NK-92 (cell line): ENCODE data around the gene PRKAG2.
"Not testable (repeated sequence)": the region's sequence is repeated elsewhere in the genome, so short reads cannot be mapped to it uniquely, and the experiment has no call there.

Experiments used
- DNase-seq: peaks from one replicate; lab custom pipeline; 2025; ENCODE audit not compliant: unreplicated experiment; lab: John Stamatoyannopoulos, UW

Gene PRKAG2

DNA sequence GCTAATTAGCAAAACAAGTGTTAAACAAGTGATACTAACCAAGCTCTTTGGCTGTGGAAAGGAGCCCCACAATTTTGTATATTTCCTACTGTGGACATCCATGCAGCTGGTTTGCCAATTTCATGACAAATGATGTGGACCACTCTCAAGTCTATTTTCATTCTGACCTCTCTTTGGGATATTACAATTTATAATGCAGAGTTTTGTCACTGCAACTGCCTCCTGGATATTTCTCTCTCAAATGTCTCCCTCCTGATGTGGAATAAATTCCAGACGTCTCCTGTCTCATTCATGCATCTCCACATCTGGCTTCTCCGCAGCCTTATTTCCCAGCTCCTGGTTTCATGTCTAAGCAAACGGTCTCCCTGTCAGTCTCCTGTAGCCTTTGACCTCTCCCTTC, 276.6 kb downstream of the PRKAG2 start:
- DNase-seq, result no peak

- no peak for DNase-seq
These were observed 277.3 kb downstream of the PRKAG2 start for GRCh38 chr7:151599401-151600227.

DNA sequence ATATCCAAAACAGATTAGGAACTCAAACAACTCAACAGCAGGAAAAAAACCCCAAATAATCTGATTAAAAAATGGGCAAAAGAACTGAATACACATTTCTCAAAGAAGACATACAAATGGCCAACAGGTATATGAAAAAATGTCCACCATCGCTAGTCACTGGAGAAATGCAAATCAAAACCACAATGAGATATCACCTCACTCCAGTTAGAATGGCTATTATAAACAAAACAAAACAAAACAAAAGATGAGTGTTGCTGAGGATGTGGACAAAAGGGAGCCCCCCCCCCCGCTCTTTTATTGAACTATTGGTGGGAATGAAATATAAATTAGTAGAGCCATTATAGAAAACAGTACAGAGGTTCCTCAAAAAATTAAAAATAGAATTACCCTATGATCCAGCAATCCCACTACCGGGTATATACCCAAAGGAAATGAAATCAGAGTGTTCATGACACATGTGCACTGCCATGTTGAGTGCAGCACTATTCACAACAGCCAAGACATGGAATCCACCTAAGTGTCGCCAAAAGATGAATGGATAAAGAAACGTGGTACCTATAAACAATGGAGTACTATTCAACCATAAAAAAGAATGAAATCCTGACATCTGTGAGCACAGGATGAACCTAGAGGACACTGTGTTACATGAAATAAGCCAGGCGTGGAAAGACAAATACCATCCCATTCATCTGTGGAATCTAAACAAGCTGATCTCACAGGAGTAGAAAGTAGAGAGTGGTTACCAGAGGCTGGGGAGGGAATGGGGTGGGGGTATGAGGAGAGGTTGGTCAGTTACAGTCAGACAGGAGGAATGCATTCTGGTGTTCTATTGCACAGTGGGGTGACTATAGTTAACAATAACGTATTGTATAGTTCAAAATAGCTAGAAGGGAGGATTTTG, 279.1 kb downstream of the PRKAG2 start:
- DNase-seq, result no peak

GRCh38 chr7:151595702-151596350, 281.1 kb downstream of the PRKAG2 start:
- no peak for DNase-seq

GRCh38 chr7:151592868-151593486, 283.9 kb downstream of the PRKAG2 start:
- DNase-seq, result no peak

- no peak for DNase-seq
These were observed 284.6 kb downstream of the PRKAG2 start for GRCh38 chr7:151592330-151592729.

DNA sequence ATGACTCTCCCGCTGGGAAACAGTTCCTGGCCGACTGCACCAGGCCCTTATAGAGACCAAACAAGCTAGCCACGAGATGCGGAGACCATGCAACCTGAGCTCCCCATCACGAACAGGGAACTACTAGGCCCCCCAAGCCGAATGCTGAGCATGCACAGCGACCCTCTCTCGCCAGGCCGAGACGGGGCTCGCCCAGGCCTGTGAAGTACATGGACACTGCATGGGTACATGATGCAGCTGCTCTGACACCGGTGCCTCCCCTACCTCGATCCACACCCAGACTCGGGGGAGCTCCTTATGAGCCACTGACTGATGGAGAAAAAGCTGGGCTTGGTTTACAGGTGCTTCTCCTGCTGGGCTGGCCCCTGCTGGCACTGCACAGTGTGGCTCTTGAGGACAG, 285.0 kb downstream of the PRKAG2 start:
- DNase-seq, result no peak

DNA sequence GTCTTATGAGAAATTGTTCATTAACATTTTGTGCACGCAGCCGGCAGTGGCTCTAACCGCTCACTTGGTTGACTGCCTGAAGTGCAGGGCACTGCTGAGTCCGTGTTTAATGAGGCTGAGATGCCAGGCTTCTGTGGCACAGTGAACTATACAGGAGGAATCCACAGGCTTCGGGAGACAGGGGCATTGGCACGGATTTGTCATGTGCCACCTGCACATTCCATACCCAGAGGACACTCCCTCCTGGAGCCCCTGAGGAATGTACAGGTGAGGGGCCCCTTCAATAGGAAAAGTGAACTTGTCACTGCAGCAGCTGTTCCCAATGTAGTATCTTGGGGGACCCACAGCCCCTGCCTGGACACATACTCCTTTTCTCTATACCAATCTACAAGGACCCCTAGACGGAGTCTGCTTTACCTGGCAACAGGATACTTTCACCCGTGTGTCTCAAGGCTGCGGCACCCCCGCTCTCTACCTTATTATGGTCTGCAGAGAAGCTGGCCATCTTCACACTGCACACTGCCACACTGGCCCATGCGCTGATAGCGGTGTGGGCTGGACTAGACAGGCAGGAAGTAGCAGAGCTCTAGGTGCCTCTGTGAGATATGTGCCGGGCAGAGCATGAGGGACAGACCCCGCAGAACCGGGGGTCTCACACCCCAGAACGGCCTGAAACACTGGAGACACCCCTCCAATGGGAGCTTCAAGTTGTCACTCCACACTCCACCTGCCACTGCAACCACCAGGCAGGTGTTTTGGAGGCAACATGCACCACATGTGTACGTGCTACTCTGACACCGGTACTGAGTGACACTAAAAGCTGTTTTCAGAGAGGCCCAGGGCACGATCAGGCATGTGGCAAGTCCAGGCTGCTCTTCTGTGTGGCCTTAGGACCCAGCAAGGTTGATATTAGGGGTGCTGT, 285.8 kb downstream of the PRKAG2 start:
- DNase-seq, result no peak

DNA sequence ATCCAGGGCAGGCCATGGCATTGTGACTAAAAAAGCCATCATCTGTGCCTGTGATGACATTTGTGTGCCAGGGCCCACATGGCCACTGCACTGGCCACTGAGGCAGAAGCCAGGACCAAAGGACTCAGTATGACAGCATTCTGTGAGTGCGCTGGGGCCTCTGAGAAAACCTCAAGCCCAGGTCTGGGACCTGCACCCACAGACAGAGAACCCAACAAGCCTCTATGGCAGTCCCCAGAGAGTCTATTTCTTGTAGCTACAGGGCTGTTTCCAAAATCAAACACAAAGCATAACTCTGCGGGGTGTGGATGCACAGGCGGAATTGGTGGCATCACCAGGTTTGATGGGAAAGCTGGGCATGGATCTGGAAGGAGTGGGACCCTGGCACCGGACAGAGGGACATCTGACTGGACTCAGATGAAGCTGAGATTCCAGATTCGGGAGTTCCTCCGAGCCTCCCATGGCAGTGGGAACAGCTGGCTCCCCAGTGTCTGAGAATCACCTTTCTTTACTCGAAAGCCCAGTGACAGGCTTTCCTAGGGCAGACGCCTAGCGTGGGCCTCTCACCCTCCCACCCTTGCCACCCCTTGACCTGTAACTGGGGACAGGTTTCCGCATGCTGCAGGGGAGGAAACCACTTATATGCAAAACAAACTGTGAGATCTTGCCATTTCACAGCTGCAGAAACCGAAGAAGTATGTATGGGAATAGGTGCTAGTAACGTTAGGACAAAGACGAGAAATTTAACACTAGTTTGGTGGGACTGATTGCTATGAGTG, 286.7 kb downstream of the PRKAG2 start:
- no peak for DNase-seq

GRCh38 chr7:151588982-151589381, 287.9 kb downstream of the PRKAG2 start:
- DNase-seq, result no peak

DNA sequence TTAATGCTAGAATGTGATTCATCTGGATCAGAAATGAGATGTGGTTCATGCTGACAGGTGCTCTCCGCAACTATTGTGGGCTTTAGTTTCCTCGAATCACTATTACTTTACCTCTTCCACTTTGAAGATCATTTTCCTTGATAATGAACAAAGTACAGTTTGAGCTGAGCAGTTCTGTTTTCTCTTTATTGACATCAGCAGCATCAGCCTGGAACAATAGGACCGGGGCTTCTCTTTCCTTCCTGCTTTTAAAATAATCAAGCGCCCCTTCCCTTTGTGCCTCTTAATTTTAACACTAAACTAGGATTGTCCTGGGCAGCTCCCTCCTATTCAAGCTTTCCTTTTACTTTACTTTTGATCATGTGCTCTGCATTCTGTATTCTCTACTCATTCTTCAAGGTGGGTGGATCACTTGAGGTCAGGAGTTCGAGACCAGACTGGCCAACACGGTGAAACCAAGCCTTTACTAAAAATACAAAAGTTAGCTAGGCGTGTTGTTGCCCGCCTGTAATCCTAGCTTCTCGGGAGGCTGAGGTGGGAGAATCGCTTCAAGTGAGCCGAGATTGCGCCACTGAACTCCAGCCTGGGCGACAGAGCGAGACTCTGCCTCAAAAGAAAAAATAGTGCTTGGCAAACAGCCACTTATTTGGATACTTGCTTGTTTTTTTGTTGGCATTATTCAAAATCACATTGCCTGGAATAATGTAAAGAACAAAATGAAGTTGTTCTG, 290.2 kb downstream of the PRKAG2 start:
- DNase-seq, result no peak

DNA sequence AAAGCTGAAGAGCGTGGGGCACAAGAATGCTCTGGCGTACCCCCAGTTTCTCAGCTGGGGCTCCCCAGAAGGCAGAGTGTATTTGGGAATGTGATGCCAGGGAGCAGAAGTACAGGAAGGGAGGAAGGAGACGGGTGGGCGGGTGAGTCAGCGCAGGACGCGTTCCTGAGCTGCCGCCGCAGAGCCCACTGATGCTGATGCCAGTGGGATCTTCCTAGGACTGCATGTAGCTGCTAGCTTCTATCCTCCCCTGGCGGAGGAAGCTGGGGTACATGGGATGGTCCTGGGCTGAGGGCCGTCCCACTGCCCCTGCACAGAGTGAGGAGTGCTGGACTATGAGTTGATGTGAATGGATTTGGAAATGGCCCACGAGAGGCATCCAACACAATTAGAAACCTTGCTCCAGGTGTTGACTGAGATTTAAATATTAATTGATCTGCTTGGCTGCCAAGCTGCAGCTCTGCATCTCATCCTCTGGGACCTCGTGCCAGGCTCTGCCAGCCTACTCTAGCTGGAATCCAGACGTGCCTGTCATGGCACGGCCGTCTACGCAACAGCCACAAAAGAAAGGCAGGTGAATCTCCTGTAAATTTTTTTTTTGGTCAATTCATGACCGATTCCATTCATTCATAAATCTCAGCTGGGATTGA, 291.0 kb downstream of the PRKAG2 start:
- no peak for DNase-seq

GRCh38 chr7:151581741-151582140, 295.2 kb downstream of the PRKAG2 start:
- no peak for DNase-seq

- no peak for DNase-seq
These were observed 297.3 kb downstream of the PRKAG2 start for GRCh38 chr7:151579644-151580043.

DNA sequence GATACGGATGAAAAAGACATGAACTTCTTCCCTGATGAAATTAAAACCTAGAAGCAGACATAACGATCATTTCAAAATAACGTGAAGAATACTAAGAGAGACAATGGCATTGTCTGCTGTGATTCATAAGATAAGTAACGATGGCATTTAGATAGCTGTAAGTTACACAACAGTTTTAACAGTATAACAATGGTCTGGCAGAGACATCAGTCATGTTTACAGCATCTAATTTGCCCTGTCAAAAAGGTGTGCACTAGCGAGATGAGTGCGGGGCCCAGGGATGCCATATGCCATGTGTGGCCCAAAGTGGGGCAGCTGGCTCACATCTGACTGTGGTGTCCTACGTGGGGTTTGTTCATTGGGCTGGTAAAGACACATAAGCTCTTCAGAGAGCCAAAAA, 301.5 kb downstream of the PRKAG2 start:
- DNase-seq, result no peak

DNA sequence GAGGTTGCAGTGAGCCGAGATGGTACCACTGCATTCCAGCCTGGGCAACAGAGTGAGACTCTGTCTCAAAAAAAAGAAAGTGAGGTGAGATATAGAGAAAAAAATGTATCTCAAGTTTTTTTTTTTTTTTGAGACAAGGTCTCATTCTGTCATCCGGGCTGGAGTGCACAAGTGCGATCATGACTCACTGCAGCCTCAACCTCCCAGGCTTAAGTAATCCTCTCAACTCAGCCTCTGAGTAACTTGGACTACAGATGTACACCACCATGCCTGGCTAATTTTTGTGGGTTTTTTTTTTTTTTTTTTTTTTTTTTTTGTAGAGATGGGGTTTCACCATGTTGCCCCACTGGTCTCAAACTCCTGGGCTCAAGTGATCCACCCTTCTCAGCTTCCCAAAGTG, 303.9 kb downstream of the PRKAG2 start:
- DNase-seq, result not testable (repeated sequence)

DNA sequence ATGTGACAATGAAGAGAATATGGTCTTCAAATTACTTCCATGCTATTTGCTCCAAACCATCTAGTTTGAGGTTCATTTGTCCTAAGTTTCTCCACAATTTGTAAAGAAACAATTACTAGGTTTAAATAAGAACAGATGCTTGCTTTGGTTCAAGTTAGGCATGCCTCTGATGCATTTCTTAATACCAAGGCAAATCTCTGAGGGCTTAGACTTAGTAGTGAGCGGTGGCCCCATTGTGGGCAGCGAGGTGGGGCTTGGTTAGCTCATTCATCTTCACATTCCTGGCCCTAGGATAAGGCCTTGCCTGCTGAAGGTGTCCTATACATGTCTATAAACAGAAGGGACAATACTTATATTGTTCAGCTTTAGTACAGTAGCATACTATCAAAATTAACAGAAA, 304.8 kb downstream of the PRKAG2 start:
- DNase-seq, result no peak

- no peak for DNase-seq
These were observed 305.4 kb downstream of the PRKAG2 start for GRCh38 chr7:151571471-151571870.
